K562 (cell line): ENCODE measurements around the gene AZU1. TPM values are rescaled to one million over a fixed set of nuclear protein-coding genes. Genes with fewer than 3 reads are reported as not detected.

Experiments used
- CCNT2 ChIP-seq: IDR thresholded peaks from 2 replicates; pipeline ENCODE4 v1.6.1; 2011; ENCODE audit warnings: borderline replicate concordance, low read depth, mild to moderate bottlenecking, moderate library complexity, mixed read lengths, low read length; ENCODE audit not compliant: insufficient read length; ENCODE audit errors: extremely low read depth
- FIP1L1 ChIP-seq: fragments of 200-400 bp; formaldehyde crosslinking; IDR thresholded peaks from 2 replicates; pipeline ENCODE4 v1.6.1; 2018; ENCODE audit warnings: mild to moderate bottlenecking, low read depth, low read length; ENCODE audit not compliant: poor library complexity, severe bottlenecking
- KDM5B ChIP-seq: fragments of 200-600 bp; sonication (generic); IDR thresholded peaks from 2 replicates; pipeline ENCODE4 v1.6.1; 2012; ENCODE audit warnings: low read depth, mild to moderate bottlenecking, moderate library complexity, low read length, control low read depth, inconsistent platforms; ENCODE audit not compliant: insufficient replicate concordance
- PCBP1 ChIP-seq: fragments of 200-400 bp; formaldehyde crosslinking; IDR thresholded peaks from 2 replicates; pipeline ENCODE4 v1.6.1; 2018; ENCODE audit warnings: mild to moderate bottlenecking, low read depth, low read length; ENCODE audit not compliant: poor library complexity, severe bottlenecking
- POLR2A ChIP-seq: fragments of 450-650 bp; conservative IDR thresholded peaks from 2 replicates; pipeline ENCODE4 v1.6.1; 2016
- POLR2G ChIP-seq: fragments of 200-400 bp; formaldehyde crosslinking; IDR thresholded peaks from 2 replicates; pipeline ENCODE4 v1.6.1; 2017; ENCODE audit warnings: low read depth, mild to moderate bottlenecking, antibody characterized with exemption, low read length, moderate library complexity
- RBM14 ChIP-seq: fragments of 200-400 bp; formaldehyde crosslinking; IDR thresholded peaks from 2 replicates; pipeline ENCODE4 v1.6.1; 2018; ENCODE audit warnings: low read depth, mild to moderate bottlenecking, low read length, moderate library complexity, borderline replicate concordance; ENCODE audit not compliant: insufficient read depth
- RBM22 ChIP-seq: fragments of 200-400 bp; formaldehyde crosslinking; IDR thresholded peaks from 2 replicates; pipeline ENCODE4 v1.6.1; 2018; ENCODE audit warnings: low read length, low read depth; ENCODE audit not compliant: poor library complexity, severe bottlenecking
- TOE1 ChIP-seq, 2 experiments: fragments of 450-650 bp in 1 of 2; sonication (generic) in 1 of 2; formaldehyde crosslinking in 1 of 2; IDR thresholded peaks; 2 replicates each; pipeline versions ENCODE4 v1.7.1 to v1.8.0; 2016 to 2022; ENCODE audit warnings: borderline replicate concordance in 2 of 2, mild to moderate bottlenecking in 2 of 2, antibody characterized with exemption in 1 of 2, inconsistent platforms in 1 of 2, low read depth in 1 of 2, missing genetic modification reagents in 1 of 2, moderate library complexity in 1 of 2
- polyA plus RNA-seq, 8 experiments: library from polyadenylated mRNA; depleted of rRNA in 4 of 8; stranded (reverse) in 5 of 8; unstranded in 3 of 8; fragments of >200 nt; fragmentation: Nextera tagmentation in 2 of 8; fragmentation: Illumina TruSeq in 1 of 8; extraction: Ambion mirVana in 2 of 8; extraction: Trizol in 1 of 8; gene quantifications; 2 replicates each; pipeline versions ENCODE4 v1.2.1 to v1.2.3, GENCODE V29; 2011 to 2014; ENCODE audit warnings: inconsistent platforms in 1 of 8, missing spikeins in 1 of 8
- total RNA-seq, 7 experiments: library from RNA; depleted of rRNA in 6 of 7; stranded (reverse); fragments of >200 nt in 6 of 7; fragmentation: Illumina TruSeq in 2 of 7; extraction: Trizol in 2 of 7; gene quantifications; 2 replicates each; pipeline versions ENCODE4 v1.2.1 to v1.2.3, GENCODE V29; 2011 to 2021; ENCODE audit warnings: low replicate concordance in 1 of 7
- TF ChIP-seq, protein P1 (sequence below): sonication (generic); formaldehyde crosslinking; IDR thresholded peaks from 2 replicates; pipeline ENCODE4 v1.8.0; 2022; ENCODE audit warnings: mild to moderate bottlenecking, missing genetic modification reagents
- TF ChIP-seq, protein P2 (sequence below): fragments of 450-650 bp; IDR thresholded peaks from 2 replicates; pipeline ENCODE4 v1.6.1; 2017; ENCODE audit warnings: antibody characterized with exemption
- TF ChIP-seq, protein P3 (sequence below): sonication (generic); formaldehyde crosslinking; IDR thresholded peaks from 2 replicates; pipeline ENCODE4 v1.8.1; 2023; ENCODE audit warnings: missing genetic modification reagents, mild to moderate bottlenecking, borderline replicate concordance

The AZU1 gene
- total and polyA plus RNA-seq, 9 of the 15 experiments (the other 6 are each of a cell fraction or from before 2014, with no cell fraction given): 0.29 to 1.9 (median 0.59) TPM; not detected in 3

DNA sequence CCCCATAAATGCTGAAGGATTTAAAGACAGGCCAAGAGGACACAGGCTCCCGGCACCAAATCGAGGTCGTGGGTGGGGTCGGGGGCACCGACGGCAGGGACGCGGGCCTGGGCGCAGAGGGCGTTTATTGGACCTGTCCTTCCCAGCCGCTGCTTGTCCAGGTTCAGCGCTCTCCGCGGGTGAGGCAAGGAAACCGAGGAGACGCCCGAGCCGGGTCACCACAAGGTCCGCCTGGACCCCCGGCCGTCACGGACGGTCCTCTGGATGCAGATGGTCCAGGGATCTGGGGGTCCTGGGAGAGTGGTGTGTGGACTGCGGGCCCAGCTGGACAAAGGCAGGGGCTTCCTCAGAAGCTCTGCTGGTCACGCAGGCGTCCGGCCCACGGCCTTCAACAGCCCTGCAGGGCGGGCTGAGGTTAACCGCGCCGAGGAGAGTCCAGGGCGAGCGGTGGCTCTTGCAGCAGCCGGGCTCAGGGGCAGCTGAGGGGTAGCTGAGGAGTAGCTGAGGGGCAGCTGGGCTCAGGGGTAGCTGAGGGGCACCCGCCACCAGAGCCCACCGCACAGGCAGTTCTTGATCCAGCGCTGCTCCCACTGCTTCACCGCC, 40.3 kb downstream of the AZU1 start (continued):
- TF ChIP-seq, protein P1, sequence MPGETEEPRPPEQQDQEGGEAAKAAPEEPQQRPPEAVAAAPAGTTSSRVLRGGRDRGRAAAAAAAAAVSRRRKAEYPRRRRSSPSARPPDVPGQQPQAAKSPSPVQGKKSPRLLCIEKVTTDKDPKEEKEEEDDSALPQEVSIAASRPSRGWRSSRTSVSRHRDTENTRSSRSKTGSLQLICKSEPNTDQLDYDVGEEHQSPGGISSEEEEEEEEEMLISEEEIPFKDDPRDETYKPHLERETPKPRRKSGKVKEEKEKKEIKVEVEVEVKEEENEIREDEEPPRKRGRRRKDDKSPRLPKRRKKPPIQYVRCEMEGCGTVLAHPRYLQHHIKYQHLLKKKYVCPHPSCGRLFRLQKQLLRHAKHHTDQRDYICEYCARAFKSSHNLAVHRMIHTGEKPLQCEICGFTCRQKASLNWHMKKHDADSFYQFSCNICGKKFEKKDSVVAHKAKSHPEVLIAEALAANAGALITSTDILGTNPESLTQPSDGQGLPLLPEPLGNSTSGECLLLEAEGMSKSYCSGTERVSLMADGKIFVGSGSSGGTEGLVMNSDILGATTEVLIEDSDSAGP (CRISPR knock-in tag): no peak
- TF ChIP-seq, protein P2, sequence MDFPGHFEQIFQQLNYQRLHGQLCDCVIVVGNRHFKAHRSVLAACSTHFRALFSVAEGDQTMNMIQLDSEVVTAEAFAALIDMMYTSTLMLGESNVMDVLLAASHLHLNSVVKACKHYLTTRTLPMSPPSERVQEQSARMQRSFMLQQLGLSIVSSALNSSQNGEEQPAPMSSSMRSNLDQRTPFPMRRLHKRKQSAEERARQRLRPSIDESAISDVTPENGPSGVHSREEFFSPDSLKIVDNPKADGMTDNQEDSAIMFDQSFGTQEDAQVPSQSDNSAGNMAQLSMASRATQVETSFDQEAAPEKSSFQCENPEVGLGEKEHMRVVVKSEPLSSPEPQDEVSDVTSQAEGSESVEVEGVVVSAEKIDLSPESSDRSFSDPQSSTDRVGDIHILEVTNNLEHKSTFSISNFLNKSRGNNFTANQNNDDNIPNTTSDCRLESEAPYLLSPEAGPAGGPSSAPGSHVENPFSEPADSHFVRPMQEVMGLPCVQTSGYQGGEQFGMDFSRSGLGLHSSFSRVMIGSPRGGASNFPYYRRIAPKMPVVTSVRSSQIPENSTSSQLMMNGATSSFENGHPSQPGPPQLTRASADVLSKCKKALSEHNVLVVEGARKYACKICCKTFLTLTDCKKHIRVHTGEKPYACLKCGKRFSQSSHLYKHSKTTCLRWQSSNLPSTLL: no peak
- TF ChIP-seq FIP1L1: peak; percentile 91
- no peak for TF ChIP-seq TOE1 (IDR thresholded peaks at IDR 0.05; ENCODE audit: borderline replicate concordance)
- TF ChIP-seq TOE1 (CRISPR knock-in tag; IDR thresholded peaks at IDR 0.05; ENCODE audit: borderline replicate concordance, low read depth): 0 out of 2 replicates have a peak, but pooled peaks have one; percentile 14
- TF ChIP-seq, protein P3, sequence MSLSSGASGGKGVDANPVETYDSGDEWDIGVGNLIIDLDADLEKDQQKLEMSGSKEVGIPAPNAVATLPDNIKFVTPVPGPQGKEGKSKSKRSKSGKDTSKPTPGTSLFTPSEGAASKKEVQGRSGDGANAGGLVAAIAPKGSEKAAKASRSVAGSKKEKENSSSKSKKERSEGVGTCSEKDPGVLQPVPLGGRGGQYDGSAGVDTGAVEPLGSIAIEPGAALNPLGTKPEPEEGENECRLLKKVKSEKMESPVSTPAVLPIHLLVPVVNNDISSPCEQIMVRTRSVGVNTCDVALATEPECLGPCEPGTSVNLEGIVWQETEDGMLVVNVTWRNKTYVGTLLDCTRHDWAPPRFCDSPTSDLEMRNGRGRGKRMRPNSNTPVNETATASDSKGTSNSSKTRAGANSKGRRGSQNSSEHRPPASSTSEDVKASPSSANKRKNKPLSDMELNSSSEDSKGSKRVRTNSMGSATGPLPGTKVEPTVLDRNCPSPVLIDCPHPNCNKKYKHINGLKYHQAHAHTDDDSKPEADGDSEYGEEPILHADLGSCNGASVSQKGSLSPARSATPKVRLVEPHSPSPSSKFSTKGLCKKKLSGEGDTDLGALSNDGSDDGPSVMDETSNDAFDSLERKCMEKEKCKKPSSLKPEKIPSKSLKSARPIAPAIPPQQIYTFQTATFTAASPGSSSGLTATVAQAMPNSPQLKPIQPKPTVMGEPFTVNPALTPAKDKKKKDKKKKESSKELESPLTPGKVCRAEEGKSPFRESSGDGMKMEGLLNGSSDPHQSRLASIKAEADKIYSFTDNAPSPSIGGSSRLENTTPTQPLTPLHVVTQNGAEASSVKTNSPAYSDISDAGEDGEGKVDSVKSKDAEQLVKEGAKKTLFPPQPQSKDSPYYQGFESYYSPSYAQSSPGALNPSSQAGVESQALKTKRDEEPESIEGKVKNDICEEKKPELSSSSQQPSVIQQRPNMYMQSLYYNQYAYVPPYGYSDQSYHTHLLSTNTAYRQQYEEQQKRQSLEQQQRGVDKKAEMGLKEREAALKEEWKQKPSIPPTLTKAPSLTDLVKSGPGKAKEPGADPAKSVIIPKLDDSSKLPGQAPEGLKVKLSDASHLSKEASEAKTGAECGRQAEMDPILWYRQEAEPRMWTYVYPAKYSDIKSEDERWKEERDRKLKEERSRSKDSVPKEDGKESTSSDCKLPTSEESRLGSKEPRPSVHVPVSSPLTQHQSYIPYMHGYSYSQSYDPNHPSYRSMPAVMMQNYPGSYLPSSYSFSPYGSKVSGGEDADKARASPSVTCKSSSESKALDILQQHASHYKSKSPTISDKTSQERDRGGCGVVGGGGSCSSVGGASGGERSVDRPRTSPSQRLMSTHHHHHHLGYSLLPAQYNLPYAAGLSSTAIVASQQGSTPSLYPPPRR (CRISPR knock-in tag): no peak
- TF ChIP-seq RBM14: 0 out of 2 replicates have a peak, but pooled peaks have one; percentile 70
- TF ChIP-seq KDM5B: no peak
- peak; percentile 49 for TF ChIP-seq CCNT2
- peak; percentile 83 for TF ChIP-seq POLR2G
- peak; percentile 90 for TF ChIP-seq RBM22
- peak; percentile 28 for TF ChIP-seq PCBP1
- TF ChIP-seq POLR2A: peak; percentile 50
